DMS79 (cell line): ENCODE data around the gene PRCC.
A peak's percentile ranks its signal among the peaks of the same experiment; 100 is the strongest.

Experiments used
- DNase-seq: peaks from one replicate; lab custom pipeline; 2025; lab: John Stamatoyannopoulos, UW

PRCC gene

GRCh38 chr1:156796340-156797097, 29.2 kb downstream of the PRCC start:
- no peak for DNase-seq

GRCh38 chr1:156797212-156797871, 30.0 kb downstream of the PRCC start:
- DNase-seq, result peak; percentile 32

DNA sequence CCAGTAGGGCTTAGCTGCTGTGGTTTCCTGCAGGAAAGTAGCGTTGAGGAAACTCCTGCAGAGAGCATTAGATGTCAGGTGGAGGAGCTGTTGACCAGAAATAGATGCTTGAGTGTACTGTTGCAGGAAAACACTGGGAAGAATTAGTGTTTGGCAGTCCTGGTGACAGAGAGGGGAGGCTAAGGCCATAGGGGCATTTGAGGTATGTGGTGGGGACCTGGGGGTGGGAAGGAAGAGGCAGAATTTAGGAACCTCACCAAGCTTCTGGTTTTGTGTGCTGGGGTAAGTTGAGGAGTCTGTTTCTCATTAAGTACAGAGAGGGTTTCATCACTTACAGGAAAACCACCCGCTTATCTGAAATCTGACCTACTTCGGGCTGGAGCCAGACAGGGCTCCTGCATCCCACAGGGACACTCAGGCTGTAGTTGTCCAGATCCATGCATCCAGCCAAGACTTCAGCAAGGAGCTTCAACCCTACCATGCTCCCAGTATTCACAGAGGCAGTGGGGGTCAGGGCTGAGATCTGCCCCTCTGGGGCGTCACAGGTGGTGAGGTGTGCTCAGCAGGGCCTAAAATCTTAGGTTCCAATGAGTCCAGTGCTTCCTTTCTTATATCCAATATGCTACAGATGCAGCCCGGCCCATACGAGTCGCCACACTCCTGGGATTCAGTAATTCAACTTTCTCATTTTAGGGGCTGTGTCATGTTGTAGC, 34.2 kb downstream of the PRCC start:
- no peak for DNase-seq

DNA sequence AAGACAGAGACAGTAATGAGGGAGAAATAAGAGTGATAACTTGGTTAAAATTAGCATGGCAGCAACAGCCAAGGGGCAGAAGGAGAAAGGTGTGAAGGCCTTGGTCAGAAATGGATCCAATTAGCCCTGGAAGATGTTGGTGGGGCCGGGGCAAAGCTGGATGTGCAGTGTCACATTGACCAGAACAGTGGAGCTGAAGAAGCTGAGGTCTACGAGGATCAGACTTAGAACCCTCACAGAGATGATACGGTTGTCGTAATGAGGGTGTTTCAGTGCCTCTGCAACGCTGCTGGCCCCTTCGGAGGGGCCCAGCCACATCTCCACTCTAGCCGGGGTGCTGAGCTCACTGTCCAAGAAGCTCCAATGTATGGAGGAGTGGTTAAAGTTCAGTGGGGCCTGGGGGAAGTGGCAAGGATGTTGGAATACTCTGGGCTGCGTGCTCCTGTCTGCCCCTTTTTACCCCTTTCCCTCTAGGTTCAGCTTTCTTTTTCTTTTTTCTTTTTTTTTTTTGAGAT, 35.1 kb downstream of the PRCC start:
- DNase-seq, result no peak

DNA sequence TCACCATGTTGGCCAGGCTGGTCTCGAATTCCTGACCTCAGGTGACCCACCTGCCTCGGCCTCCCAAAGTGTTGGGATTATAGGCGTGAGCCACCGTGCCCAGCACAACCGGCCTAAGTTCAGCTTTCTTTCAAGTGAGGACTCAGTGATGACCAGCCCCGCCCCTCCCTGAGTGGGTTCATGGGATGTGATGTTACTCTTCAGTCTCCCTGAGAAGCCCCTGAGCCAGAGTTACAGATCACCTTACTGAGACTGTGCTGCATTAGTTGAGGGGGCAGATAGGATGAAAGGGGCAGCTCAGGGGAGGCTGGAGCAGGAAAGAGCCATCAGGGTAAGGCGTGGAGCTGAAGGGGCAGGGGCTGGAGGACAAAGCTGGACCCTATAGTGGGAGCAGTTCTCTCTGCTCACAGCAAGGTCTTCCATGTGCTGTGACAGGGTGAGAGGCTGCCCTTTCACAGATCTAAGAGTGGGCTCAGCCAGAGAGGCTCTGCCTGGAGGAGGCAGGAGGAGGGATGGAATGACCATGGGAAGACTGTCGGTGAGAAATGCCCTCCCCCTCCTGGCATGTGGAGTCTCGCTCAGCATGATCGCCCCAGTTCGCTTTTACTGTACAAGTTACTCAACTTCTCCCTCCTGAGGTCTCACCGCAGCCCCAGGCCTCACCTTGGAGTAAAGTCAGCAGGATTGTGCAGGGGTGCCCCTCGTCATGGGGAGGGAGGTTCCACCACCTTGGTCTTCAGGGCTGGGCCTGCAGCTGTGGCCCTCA, 35.9 kb downstream of the PRCC start:
- DNase-seq, result no peak

- no peak for DNase-seq
These were observed 36.7 kb downstream of the PRCC start for GRCh38 chr1:156804026-156804425.

- DNase-seq, result peak; percentile 95
These were observed 37.4 kb downstream of the PRCC start for GRCh38 chr1:156804572-156805243.

DNA sequence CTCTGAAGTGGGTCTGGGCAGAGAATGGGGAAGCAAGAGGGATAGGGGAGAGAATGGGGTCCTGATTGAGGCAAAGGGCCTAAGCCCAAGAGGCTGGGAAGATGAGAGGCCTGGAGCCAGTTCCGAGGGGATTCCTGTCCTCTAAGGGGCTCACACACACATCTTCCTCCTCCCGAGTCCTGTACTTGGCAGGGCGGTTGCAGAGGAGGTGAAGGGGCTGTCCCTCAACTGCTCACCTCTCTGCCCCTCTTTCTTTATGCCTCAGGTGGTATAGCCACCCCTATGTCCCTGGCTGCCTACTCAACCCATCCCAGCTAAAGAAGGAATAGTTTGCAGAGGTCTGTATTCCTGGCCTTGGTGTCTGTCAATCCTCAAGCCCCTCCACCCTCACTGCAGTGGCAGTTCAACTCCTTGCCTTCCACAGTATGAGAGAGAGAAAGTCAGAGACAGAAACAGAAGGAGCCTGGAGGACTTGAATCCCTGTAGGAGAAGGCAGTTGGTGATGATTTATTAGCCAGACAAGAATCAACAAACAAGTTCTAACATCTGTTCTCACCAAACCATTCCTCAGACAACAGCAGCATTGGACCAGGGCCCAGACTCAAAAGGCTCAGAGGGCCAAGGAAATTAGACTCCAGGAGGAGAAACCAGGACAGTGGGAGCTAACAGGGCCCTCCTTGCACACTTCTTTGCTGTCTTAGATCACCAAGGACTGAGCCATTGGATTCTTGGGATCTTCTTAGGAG, 38.6 kb downstream of the PRCC start:
- peak; percentile 90 for DNase-seq

DNA sequence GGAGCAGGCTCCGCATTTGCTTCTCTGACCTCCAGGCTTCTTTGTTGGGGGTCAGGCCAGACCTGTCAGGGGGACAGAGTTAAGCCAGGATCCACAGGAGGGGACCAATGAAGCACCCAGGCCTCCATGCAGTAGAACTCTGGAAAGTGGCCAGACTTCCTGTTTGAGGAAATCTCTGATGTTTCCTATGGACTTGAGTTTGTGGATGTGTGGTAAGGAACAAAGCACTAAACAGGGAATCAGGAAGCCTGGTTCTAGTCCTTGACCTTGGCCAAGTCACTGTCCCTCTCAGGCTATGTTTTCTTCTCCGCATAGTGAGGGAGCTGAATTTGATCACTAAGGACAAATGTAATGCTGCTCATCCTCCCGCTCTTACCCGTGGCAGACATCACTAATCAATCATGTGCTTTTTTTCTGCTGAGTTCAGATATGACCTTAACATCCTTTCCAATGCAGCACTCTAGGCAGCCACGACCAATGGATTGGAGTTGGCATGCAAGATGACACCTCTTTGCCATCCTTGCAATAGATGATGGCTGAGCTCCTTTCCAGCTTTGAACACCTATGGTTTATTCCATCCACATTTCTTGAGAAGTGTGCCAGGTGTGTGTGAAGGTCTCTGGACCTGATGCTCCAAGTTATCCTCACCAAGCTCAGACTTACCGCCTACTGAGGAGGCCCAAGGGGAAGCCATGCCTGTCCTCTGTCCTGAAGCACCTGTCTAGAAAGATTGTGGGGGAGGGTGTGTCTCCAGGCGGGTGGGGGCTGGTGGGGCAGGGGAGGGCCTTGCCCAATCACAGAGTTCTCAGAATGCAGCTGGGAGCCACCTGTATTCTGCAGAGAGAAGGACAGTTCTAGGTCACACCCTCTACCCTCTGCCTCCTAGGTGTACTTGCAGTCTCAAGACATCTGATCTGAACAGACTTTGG, 39.4 kb downstream of the PRCC start:
- no peak for DNase-seq

GRCh38 chr1:156807627-156808026, 40.3 kb downstream of the PRCC start:
- DNase-seq, result no peak

GRCh38 chr1:156808186-156809030, 41.1 kb downstream of the PRCC start:
- DNase-seq, result no peak

DNA sequence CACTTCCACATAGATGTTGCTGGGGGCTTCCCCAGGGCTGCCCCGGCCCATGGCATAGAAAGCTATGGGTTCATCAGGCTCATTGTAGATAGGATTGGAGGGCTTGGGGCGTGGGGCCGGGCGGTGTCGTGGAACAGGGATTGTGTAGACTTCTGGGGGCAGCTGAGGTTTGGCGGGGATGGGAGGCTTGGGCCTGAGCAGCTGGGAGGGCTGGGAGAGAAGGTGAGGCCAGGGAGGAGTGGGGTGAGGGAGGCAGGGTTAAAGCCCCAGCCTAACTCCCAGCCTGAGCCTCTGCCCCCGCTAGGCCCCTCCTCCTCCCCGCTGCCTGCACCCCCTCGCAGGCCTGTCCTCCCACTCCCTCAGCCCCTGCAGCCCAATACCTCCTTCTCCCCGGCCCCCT, 41.9 kb downstream of the PRCC start:
- DNase-seq, result no peak

DNA sequence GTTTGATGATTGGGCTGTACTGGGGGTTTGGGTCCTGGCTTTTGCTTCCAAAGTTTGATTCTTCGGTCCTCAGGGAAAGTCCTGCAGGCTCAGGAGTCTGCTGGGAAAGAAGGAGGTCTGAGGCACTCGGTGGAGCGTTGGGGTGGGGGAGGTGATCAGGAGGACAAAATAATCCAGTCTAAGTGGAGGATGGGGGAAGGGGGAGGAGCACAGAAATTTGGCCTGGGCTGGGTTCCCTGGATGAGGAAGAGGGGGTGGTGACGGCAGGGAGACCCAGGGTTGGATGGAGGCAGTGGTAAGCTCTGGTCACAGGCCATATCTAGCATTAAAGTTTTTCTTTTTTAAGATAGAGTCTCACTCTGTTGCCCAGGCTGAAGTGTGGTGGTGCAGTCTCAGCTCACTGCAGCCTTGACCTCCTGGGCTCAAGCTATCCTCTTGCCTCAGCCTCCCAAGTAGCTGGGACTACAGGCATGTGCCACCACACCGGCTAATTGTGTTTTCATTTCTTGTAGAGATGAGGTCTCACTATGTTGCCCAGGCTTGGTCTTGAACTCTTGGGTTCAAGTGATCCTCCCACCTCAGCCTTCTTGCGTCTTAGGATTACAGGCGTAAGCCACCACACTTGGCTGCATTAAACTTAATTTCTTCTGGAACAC, 42.5 kb downstream of the PRCC start:
- DNase-seq, result no peak

DNA sequence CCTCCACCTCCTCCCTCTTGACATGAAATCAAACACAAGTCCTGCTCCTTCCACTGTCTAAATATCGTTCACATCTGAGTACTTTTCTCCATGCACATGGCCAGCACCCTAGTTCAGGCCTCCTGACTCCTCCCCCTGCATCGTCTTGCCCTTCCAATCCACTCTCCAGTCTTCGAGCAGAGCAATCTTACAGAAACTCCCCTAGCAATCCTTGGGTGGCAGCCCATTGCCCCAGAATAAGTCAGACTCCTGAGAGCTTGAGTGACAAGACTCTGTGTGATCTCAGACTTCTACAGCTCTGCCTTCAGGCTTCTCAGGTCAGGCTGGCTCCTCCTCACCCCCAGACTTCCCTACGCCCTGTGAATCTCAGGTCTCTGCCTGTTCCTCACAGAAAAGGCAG, 43.8 kb downstream of the PRCC start:
- no peak for DNase-seq

DNA sequence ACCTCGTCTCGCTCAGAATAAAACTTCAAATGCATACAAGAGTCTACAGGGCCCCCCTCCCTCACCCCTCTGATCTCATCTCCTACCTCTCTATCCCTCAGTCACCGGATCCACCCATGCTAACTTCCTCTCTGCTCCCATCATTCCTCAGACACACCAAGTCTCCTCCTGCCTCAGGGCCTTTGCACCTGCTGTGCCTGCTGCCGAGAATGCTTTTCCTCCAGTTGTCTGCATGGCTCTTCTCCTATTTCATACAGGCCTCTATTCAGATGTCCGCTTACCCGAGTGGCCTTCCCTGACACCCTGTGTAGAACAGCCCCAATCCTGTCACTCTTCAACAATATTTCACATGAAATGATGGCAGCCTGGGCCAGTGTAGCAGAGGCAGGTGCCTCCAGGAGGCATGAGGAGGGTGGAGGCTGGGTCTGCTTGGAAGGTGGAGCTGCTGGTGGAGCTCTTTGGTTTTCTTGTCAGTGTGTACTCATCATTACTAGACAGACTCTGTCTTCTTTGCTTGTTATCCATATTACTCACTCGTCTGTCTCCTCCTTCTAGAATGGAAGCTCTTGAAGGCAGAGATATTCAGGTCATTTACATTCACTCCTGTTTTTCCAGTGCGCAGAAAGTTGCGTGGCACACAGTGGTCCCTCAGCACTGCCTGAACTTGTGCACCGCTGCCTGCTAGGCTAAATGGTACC, 45.1 kb downstream of the PRCC start:
- no peak for DNase-seq

DNA sequence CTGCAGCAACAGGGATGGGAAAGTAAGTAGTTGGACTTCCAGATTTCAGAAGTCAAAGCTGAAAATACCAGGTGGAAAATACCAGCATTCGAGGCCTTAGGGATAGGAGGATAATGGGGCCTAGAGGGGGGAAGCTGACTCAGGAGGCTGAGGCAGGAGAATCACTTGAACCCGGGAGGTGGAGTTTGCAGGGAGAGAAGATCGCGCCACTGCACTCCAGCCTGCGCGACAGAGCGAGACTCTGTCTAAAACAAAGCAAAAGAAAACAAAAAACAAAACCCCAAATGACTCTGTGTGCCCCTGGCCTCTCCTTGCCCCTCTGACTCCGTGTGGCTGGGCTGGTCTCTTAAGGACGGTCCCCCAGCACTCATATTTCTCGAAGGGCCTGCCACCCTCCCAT, 46.0 kb downstream of the PRCC start:
- DNase-seq, result no peak

DNA sequence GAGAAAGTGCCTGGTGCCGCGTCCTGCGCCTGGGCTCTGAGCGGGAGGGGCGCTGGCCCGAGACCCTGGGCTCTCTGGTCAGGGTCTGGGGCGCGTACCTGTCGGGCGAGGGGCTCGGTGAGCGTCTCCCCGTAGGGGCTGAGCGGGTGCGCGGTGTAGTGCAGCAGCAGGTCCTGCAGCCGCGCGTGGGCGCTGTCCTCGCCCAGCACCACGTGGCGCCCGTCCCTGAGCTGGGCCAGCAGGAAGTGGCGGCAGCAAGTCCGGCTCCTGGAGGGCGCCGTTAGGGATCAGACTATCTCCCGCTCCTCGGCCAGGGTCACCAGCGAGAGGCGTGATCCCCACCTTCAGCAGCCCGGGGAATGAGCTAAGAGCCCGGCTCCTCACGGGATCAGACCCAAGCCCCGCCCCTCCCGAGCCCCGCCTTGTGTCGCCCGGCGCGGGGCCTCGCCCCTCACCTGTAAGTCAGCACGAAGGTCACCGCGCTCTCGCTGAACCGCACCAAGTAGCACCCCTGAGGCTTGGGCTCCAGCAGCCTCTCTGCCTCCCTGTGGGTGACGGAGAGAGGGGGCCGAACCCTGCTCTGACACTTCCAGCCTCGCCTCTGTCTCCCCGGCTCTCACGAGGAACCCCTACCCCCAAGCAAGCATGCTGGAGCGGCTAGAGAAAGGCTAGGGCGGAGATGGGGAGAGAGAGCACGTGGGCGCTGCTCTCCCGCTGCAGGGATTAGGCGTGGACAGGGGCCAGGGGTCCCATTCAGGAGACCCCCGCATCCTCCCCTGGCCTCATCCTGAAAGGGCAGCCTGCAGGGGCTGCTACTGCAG, 46.6 kb downstream of the PRCC start:
- DNase-seq, result peak; percentile 39
